K562 (cell line): Measurements from ENCODE around the gene SGK1. TPM values are rescaled to one million over a fixed set of nuclear protein-coding genes. Genes with fewer than 3 reads are reported as not detected.

ENCODE experiments used
- ATAC-seq: fragments of 200-7000 bp; cut with Tn5 transposase; 3 replicates; pipeline ENCODE4 v1.9.1; 2020; ENCODE audit warnings: moderate library complexity
- BruUV-seq: library from RNA; stranded (reverse); fragments of 400-500 nt; replicated peaks from 2 replicates; lab custom pipeline; 2021; lab: Mats Ljungman, UMichigan
- CTCF ChIA-PET: fragments of 300-600 bp; formaldehyde crosslinking; extraction: SDS; loops from one replicate; lab custom pipeline; 2021; ENCODE audit warnings: low intra/inter-chr PET ratio; lab: Yijun Ruan, JAX
- POLR2A ChIA-PET: fragments of 300-600, 350-650 bp; sonication (Branson Sonifier 250); formaldehyde crosslinking; extraction: SDS; loops from one replicate; lab custom pipeline; 2021; ENCODE audit warnings: antibody characterized with exemption, inconsistent platforms; lab: Yijun Ruan, JAX
- DNase-seq, 4 experiments: peaks; one replicate each; pipeline versions ENCODE4 v3.0.0 to v3.0.0-alpha.2; 2011 to 2018; ENCODE audit warnings: low spot score in 3 of 4, mixed read lengths in 3 of 4; ENCODE audit errors: extremely low read depth in 1 of 4
- FAIRE-seq: peaks from 2 replicates; lab custom pipeline; 2011; peaks lifted over from hg19 to GRCh38; lab: Jason Lieb, UNC
- H2AFZ ChIP-seq: 2 replicates; pipeline ENCODE4 v1.6.0; 2011; ENCODE audit warnings: low read depth, low read length, control low read depth, inconsistent platforms
- H3K27ac ChIP-seq: fragments of 200-600 bp; 3 replicates; pipeline ENCODE4 v1.8.0; 2011; ENCODE audit warnings: low read depth, mild to moderate bottlenecking, control low read depth, inconsistent platforms, low read length, moderate library complexity, mixed read lengths; ENCODE audit errors: extremely low read depth
- H3K27me3 ChIP-seq, 2 experiments: fragments of 300-600 bp in 1 of 2; 2 replicates in 1 of 2; 3 replicates in 1 of 2; pipeline versions ENCODE4 v1.6.0 to v1.8.0; 2011; ENCODE audit warnings: inconsistent platforms in 2 of 2, low read length in 2 of 2, mild to moderate bottlenecking in 1 of 2, mixed read lengths in 1 of 2, moderate library complexity in 1 of 2; ENCODE audit not compliant: control insufficient read depth in 2 of 2, insufficient read depth in 2 of 2
- H3K36me3 ChIP-seq: fragments of 300-600 bp; 3 replicates; pipeline ENCODE4 v1.8.0; 2011; ENCODE audit warnings: mild to moderate bottlenecking, low read length, inconsistent platforms; ENCODE audit not compliant: control insufficient read depth, insufficient read depth
- H3K4me1 ChIP-seq, 2 experiments: fragments of 200-600 bp in 1 of 2; replicated peaks in 1 of 2; 2 replicates in 1 of 2; 3 replicates in 1 of 2; pipeline versions ENCODE4 v1.5.1 to v1.8.0; 2011; ENCODE audit warnings: inconsistent platforms in 2 of 2, low read length in 2 of 2, mild to moderate bottlenecking in 1 of 2, mixed read lengths in 1 of 2, moderate library complexity in 1 of 2; ENCODE audit not compliant: control insufficient read depth in 2 of 2, insufficient read depth in 2 of 2
- H3K4me2 ChIP-seq: 2 replicates; pipeline ENCODE4 v1.6.1; 2011; ENCODE audit warnings: low read length, control low read depth, inconsistent platforms, mixed read lengths; ENCODE audit not compliant: insufficient read depth
- H3K4me3 ChIP-seq: fragments of 200-600 bp; sonication (generic), shearing (Covaris generic); 2 replicates; pipeline ENCODE4 v1.5.1; 2016; ENCODE audit warnings: control low read depth, inconsistent platforms
- H3K79me2 ChIP-seq: fragments of 200-600 bp; 3 replicates; pipeline ENCODE4 v1.8.0; 2011; ENCODE audit warnings: low read length, inconsistent platforms; ENCODE audit not compliant: control insufficient read depth, insufficient read depth
- H3K9ac ChIP-seq, 2 experiments: 2 replicates each; pipeline versions ENCODE4 v1.6.0 to v1.6.1; 2011; ENCODE audit warnings: low read depth in 2 of 2, low read length in 2 of 2, control low read depth in 1 of 2, inconsistent platforms in 1 of 2, mild to moderate bottlenecking in 1 of 2, mixed read lengths in 1 of 2; ENCODE audit not compliant: insufficient read depth in 1 of 2
- H3K9me1 ChIP-seq: one replicate; pipeline ENCODE4 v1.6.0; 2011; ENCODE audit warnings: inconsistent platforms, mild to moderate bottlenecking, low read length, moderate library complexity; ENCODE audit not compliant: control insufficient read depth, insufficient read depth
- H3K9me3 ChIP-seq: replicated peaks from 2 replicates; pipeline ENCODE4 v1.5.1; 2011; ENCODE audit warnings: low read depth, low read length, inconsistent platforms; ENCODE audit not compliant: control insufficient read depth, insufficient read depth
- H4K20me1 ChIP-seq: replicated peaks from 2 replicates; pipeline ENCODE4 v1.6.1; 2011; ENCODE audit warnings: low read length, inconsistent platforms, mixed read lengths; ENCODE audit not compliant: control insufficient read depth, insufficient read depth
- C11orf30 ChIP-seq: fragments of 450-650 bp; IDR thresholded peaks from 2 replicates; pipeline ENCODE4 v1.6.1; 2016; ENCODE audit warnings: low read depth, mild to moderate bottlenecking
- CSDE1 ChIP-seq, 2 experiments: fragments of 450-650 bp; IDR thresholded peaks; 2 replicates each; pipeline ENCODE4 v1.6.1; 2016; ENCODE audit warnings: mild to moderate bottlenecking in 1 of 2
- HMG20B ChIP-seq: fragments of 250-450 bp; sonication (Bioruptor Pico); IDR thresholded peaks from 2 replicates; pipeline ENCODE4 v1.5.0; 2021; ENCODE audit warnings: mild to moderate bottlenecking
- KDM4B ChIP-seq, 2 experiments: fragments of 450-650 bp in 1 of 2; sonication (generic) in 1 of 2; IDR thresholded peaks; 2 replicates each; pipeline ENCODE4 v1.6.1; 2016 to 2017; ENCODE audit warnings: borderline replicate concordance in 2 of 2, antibody characterized with exemption in 1 of 2, low read depth in 1 of 2, mild to moderate bottlenecking in 1 of 2
- MAFG ChIP-seq: fragments of 450-650 bp; conservative IDR thresholded peaks from 2 replicates; pipeline ENCODE4 v1.6.1; 2016; ENCODE audit warnings: missing genetic modification characterization, missing compliant biosample characterization
- MTA1 ChIP-seq: fragments of 450-650 bp; IDR thresholded peaks from 2 replicates; pipeline ENCODE4 v1.6.1; 2017; ENCODE audit warnings: borderline replicate concordance
- NFATC3 ChIP-seq: fragments of 450-650 bp; IDR thresholded peaks from 2 replicates; pipeline ENCODE4 v1.6.1; 2017; ENCODE audit warnings: mild to moderate bottlenecking
- NONO ChIP-seq, 2 experiments: fragments of 200-400 bp in 1 of 2; fragments of 450-650 bp in 1 of 2; formaldehyde crosslinking in 1 of 2; IDR thresholded peaks; 2 replicates each; pipeline ENCODE4 v1.6.1; 2017; ENCODE audit warnings: low read depth in 2 of 2, mild to moderate bottlenecking in 2 of 2, moderate library complexity in 2 of 2, low read length in 1 of 2
- POLR3G ChIP-seq: IDR thresholded peaks from 2 replicates; pipeline ENCODE4 v1.6.1; 2011; ENCODE audit not compliant: insufficient read length, insufficient replicate concordance; ENCODE audit errors: extremely low read depth
- RBM22 ChIP-seq: fragments of 200-400 bp; formaldehyde crosslinking; IDR thresholded peaks from 2 replicates; pipeline ENCODE4 v1.6.1; 2018; ENCODE audit warnings: low read length, low read depth; ENCODE audit not compliant: poor library complexity, severe bottlenecking
- ZNF316 ChIP-seq: fragments of 450-650 bp; IDR thresholded peaks from 2 replicates; pipeline ENCODE4 v1.6.1; 2016
- ZNF57 ChIP-seq: fragments of 450-650 bp; formaldehyde crosslinking; IDR thresholded peaks from 2 replicates; pipeline ENCODE4 v1.4.0; 2020; ENCODE audit warnings: mild to moderate bottlenecking, moderate library complexity
- WGBS: fragments of 100-300 bp; shearing (Covaris generic); methylation state at CpG from one replicate; pipeline ENCODE4 v1.1.6; 2016; ENCODE audit warnings: low coverage, mixed read lengths; ENCODE audit not compliant: insufficient coverage; ENCODE audit errors: missing lambda C conversion rate; 5-methylcytosine and 5-hydroxymethylcytosine counted together
- in situ Hi-C: fragments of 300-500 bp; cut with MboI; formaldehyde crosslinking; loops from 4 replicates; pipeline ENCODE4 v1.15.0; 2018; ENCODE audit warnings: inconsistent platforms, mixed read lengths
- intact Hi-C: fragments of 100-400 bp; cut with micrococcal nuclease; formaldehyde crosslinking; loops from 2 replicates; pipeline ENCODE4 v1.14.2; 2022
- polyA plus RNA-seq, 8 experiments: library from polyadenylated mRNA; depleted of rRNA in 4 of 8; stranded (reverse) in 5 of 8; unstranded in 3 of 8; fragments of >200 nt; fragmentation: Nextera tagmentation in 2 of 8; fragmentation: Illumina TruSeq in 1 of 8; extraction: Ambion mirVana in 2 of 8; extraction: Trizol in 1 of 8; gene quantifications; 2 replicates each; pipeline versions ENCODE4 v1.2.1 to v1.2.3, GENCODE V29; 2011 to 2014; ENCODE audit warnings: inconsistent platforms in 1 of 8, missing spikeins in 1 of 8
- total RNA-seq, 7 experiments: library from RNA; depleted of rRNA in 6 of 7; stranded (reverse); fragments of >200 nt in 6 of 7; fragmentation: Illumina TruSeq in 2 of 7; extraction: Trizol in 2 of 7; gene quantifications; 2 replicates each; pipeline versions ENCODE4 v1.2.1 to v1.2.3, GENCODE V29; 2011 to 2021; ENCODE audit warnings: low replicate concordance in 1 of 7
- TF ChIP-seq, protein P1 (sequence below), 2 experiments: fragments of 150-350 bp in 1 of 2; IDR thresholded peaks; 2 replicates each; pipeline ENCODE4 v1.6.1; 2012 to 2016; ENCODE audit warnings: low read depth in 2 of 2, low read length in 2 of 2, mild to moderate bottlenecking in 1 of 2, moderate library complexity in 1 of 2
- TF ChIP-seq, protein P2 (sequence below): fragments of 250-450 bp; sonication (Bioruptor Pico); IDR thresholded peaks from 2 replicates; pipeline ENCODE4 v1.8.0; 2021; ENCODE audit warnings: mild to moderate bottlenecking, moderate library complexity
- TF ChIP-seq, protein P3 (sequence below), 3 experiments: IDR thresholded peaks in 2 of 3; conservative IDR thresholded peaks in 1 of 3; 2 replicates each; pipeline ENCODE4 v1.5.1; 2011 to 2012; ENCODE audit warnings: low read length in 3 of 3, mild to moderate bottlenecking in 3 of 3, control low read depth in 2 of 3, improper control_type of control experiment in 1 of 3, inconsistent platforms in 1 of 3, low read depth in 1 of 3, mixed read lengths in 1 of 3, moderate library complexity in 1 of 3; ENCODE audit not compliant: insufficient read depth in 2 of 3

SGK1 gene
- total and polyA plus RNA-seq, 9 of the 15 experiments (the other 6 are each of a cell fraction or from before 2014, with no cell fraction given) = 3.5 to 7.2 (median 3.9) TPM

DNA sequence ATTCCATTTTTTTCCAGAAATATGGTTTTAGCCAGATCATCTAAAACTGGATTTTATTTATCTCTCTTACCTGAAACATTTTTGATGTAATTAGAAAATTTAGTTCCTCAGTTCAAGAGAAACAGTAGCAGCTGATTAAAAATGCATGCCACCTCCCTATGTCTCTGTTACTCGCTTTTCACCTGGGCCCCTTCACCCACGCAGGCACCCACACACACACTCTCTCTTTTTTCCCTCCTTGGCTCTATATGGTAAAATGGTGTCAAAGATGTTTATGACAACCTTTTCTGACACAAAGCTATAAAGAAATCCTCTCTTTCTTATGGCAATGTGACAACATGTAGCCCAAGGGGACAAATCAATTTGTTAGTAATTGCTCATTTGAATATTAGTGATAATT lies 5.8 kb upstream of the SGK1 start (continued):
- TF ChIP-seq, protein P1, sequence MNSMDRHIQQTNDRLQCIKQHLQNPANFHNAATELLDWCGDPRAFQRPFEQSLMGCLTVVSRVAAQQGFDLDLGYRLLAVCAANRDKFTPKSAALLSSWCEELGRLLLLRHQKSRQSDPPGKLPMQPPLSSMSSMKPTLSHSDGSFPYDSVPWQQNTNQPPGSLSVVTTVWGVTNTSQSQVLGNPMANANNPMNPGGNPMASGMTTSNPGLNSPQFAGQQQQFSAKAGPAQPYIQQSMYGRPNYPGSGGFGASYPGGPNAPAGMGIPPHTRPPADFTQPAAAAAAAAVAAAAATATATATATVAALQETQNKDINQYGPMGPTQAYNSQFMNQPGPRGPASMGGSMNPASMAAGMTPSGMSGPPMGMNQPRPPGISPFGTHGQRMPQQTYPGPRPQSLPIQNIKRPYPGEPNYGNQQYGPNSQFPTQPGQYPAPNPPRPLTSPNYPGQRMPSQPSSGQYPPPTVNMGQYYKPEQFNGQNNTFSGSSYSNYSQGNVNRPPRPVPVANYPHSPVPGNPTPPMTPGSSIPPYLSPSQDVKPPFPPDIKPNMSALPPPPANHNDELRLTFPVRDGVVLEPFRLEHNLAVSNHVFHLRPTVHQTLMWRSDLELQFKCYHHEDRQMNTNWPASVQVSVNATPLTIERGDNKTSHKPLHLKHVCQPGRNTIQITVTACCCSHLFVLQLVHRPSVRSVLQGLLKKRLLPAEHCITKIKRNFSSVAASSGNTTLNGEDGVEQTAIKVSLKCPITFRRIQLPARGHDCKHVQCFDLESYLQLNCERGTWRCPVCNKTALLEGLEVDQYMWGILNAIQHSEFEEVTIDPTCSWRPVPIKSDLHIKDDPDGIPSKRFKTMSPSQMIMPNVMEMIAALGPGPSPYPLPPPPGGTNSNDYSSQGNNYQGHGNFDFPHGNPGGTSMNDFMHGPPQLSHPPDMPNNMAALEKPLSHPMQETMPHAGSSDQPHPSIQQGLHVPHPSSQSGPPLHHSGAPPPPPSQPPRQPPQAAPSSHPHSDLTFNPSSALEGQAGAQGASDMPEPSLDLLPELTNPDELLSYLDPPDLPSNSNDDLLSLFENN (IDR thresholded peaks at IDR 0.05; ENCODE audit: low read depth in 2 of 2, low read length in 2 of 2) = no peak
- no peak for TF ChIP-seq NONO (IDR thresholded peaks at IDR 0.05; ENCODE audit: low read depth in 2 of 2, low read length in 1 of 2)

DNA sequence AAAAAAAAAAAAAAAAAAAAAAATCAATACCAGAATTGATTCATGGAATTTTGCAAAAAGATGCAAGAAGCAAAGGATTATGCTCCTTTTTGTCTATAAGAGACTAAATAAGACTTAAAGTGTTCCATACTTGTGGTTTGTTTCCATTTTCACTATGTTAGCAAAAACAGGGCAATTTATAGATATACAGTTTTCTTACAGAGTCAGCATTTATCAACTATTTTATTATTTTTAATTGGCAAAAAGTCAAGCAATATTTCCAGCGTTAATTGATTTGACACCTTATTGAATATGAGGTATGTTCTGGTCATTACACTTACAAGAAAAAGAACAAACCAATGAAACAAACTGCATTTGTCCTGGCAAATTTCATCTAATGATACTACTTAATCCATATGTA lies 5.4 kb upstream of the SGK1 start:
- Histone ChIP-seq H3K79me2 (no peaks in the 10 kb centered on the region), H3K9ac (no peak overlapping the region), H2AFZ (no peak overlapping the region), H3K4me2 (no peak overlapping the region), H3K27me3 (no peaks in the 10 kb centered on the region), H4K20me1 (no peaks in the 10 kb centered on the region), H3K27ac (no peak overlapping the region), H3K9me1 (no peaks in the 10 kb centered on the region), H3K36me3 (no peaks in the 10 kb centered on the region), H3K4me3 (no peak overlapping the region), H3K9me3 (no peaks in the 10 kb centered on the region), H3K4me1 (no peaks in the 10 kb centered on the region)
- BruUV-seq = no TSS peak
- in situ Hi-C loops (no loop called here), intact Hi-C loops (no loop called here)
- FAIRE-seq (no peak), DNase-seq (no peak), ATAC-seq (no peak)
- WGBS = 59% methylated on average over 1 of the region's 1 CpG
- POLR2A ChIA-PET = no interaction called here
- TF ChIP-seq MTA1 (no peak), POLR3G (no peak), NFATC3 (no peak), HMG20B (CRISPR knock-in tag) (no peak), C11orf30 (peak; percentile 70), KDM4B (IDR thresholded peaks at IDR 0.05; ENCODE audit: borderline replicate concordance in 2 of 2, low read depth in 1 of 2) (no peak), RBM22 (no peak), CSDE1 (IDR thresholded peaks at IDR 0.05) (no peak), ZNF57 (CRISPR knock-in tag) (no peak), ZNF316 (peak; percentile 85), MAFG (tag) (peak; percentile 60)
- TF ChIP-seq, protein P2, sequence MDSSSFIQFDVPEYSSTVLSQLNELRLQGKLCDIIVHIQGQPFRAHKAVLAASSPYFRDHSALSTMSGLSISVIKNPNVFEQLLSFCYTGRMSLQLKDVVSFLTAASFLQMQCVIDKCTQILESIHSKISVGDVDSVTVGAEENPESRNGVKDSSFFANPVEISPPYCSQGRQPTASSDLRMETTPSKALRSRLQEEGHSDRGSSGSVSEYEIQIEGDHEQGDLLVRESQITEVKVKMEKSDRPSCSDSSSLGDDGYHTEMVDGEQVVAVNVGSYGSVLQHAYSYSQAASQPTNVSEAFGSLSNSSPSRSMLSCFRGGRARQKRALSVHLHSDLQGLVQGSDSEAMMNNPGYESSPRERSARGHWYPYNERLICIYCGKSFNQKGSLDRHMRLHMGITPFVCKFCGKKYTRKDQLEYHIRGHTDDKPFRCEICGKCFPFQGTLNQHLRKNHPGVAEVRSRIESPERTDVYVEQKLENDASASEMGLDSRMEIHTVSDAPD = no peak
- TF ChIP-seq, protein P3, sequence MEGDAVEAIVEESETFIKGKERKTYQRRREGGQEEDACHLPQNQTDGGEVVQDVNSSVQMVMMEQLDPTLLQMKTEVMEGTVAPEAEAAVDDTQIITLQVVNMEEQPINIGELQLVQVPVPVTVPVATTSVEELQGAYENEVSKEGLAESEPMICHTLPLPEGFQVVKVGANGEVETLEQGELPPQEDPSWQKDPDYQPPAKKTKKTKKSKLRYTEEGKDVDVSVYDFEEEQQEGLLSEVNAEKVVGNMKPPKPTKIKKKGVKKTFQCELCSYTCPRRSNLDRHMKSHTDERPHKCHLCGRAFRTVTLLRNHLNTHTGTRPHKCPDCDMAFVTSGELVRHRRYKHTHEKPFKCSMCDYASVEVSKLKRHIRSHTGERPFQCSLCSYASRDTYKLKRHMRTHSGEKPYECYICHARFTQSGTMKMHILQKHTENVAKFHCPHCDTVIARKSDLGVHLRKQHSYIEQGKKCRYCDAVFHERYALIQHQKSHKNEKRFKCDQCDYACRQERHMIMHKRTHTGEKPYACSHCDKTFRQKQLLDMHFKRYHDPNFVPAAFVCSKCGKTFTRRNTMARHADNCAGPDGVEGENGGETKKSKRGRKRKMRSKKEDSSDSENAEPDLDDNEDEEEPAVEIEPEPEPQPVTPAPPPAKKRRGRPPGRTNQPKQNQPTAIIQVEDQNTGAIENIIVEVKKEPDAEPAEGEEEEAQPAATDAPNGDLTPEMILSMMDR (IDR thresholded peaks at IDR 0.05 in 2 of 3, conservative IDR thresholded peaks at IDR 0.05 in 1 of 3; ENCODE audit: insufficient read depth in 2 of 3, low read depth in 1 of 3, low read length in 3 of 3) = no peak
- CTCF ChIA-PET = no interaction called here
